GM12875 (cell line): ENCODE results near the gene KIR2DL1.
"Not testable (repeated sequence)": the region's sequence is repeated elsewhere in the genome, so short reads cannot be mapped to it uniquely, and the experiment has no call there.

Source experiments
- H3K4me3 ChIP-seq: one replicate; pipeline ENCODE4 v1.5.1; 2011; ENCODE audit warnings: low read depth, low read length, control low read depth

The KIR2DL1 gene

DNA sequence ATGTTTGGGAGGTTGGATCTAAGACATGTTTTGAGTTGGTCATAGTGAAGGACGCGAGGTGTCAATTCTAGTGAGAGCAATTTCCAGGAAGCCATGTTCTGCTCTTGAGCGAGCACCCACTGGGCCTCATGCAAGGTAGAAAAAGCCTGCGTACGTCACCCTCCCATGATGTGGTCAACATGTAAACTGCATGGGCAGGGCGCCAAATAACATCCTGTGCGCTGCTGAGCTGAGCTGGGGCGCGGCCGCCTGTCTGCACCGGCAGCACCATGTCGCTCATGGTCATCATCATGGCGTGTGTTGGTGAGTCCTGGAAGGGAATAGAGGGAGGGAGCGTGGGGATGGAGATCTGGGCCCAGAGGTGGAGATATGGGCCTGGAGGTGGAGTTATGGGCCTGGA is 62.9 kb downstream of the KIR2DL1 start, which contains the start of gene KIR2DS4:
Gene KIR2DS4, plus strand, starts transcription at position 181 of the 400 bp plus-strand sequence.
- H3K4me3 ChIP-seq = not testable (repeated sequence)
